ENCODE results near the gene MGST1.
A peak's percentile ranks its signal among the peaks of the same experiment; 100 is the strongest.

The MGST1 gene

GRCh38 chr12:16303939-16304338, 43.5 kb upstream of the MGST1 start:
- peak; percentile 7 to 26 for DNase-seq
- Histone ChIP-seq H4K12ac (ENCODE audit: low read depth, low read length) (no peak overlapping the region), H3K4me2 (ENCODE audit: low read length) (no peak overlapping the region), H3K23ac (ENCODE audit: low read length) (no peak overlapping the region), H3K4me1 (ENCODE audit: control insufficient read depth in 1 of 2, insufficient read depth in 2 of 2, low read length in 2 of 2) (no peaks in the 10 kb centered on the region), H4K91ac (ENCODE audit: low read depth, low read length) (no peak overlapping the region), H3K4me3 (ENCODE audit: low read depth, low read length) (no peak overlapping the region), H3K4ac (ENCODE audit: low read depth, low read length) (no peak overlapping the region), H2AFZ (ENCODE audit: insufficient read depth, low read length, poor library complexity) (no peak overlapping the region), H3K9ac (ENCODE audit: low read length) (no peak overlapping the region), H3K79me2 (ENCODE audit: control insufficient read depth, insufficient read depth, low read length, poor library complexity) (no peaks in the 10 kb centered on the region), H2AK5ac (ENCODE audit: low read length) (no peak overlapping the region), H3K9me3 (ENCODE audit: insufficient read depth, low read depth, low read length) (peaks cover 1% of the 10 kb centered on the region), H3K36me3 (ENCODE audit: control insufficient read depth in 1 of 2, insufficient read depth in 2 of 2, low read length in 2 of 2) (no peaks in the 10 kb centered on the region), H3K27ac (ENCODE audit: low read depth, low read length) (no peak overlapping the region), H4K8ac (ENCODE audit: low read depth, low read length) (no peak overlapping the region), H3K79me1 (ENCODE audit: low read length) (no peaks in the 10 kb centered on the region), H2BK120ac (ENCODE audit: insufficient read depth, low read length, poor library complexity) (no peak overlapping the region), H2BK12ac (ENCODE audit: low read length) (no peak overlapping the region), H2BK5ac (ENCODE audit: low read depth, low read length, poor library complexity) (no peak overlapping the region), H3K18ac (ENCODE audit: low read length) (no peak overlapping the region), H3K14ac (ENCODE audit: low read length) (no peak overlapping the region), H3K27me3 (ENCODE audit: insufficient read depth, low read length) (no peaks in the 10 kb centered on the region)
- no CpG with 5 or more reads among the region's 2 CpGs for WGBS (ENCODE audit: extremely low coverage, insufficient coverage, insufficient read length)

GRCh38 chr12:16307856-16308475, 39.5 kb upstream of the MGST1 start:
- Histone ChIP-seq H3K23ac (ENCODE audit: low read length) (no peak overlapping the region), H3K4me2 (ENCODE audit: low read length) (no peak overlapping the region), H2AK5ac (ENCODE audit: low read length) (no peak overlapping the region), H3K4me1 (ENCODE audit: control insufficient read depth in 1 of 2, insufficient read depth in 2 of 2, low read length in 2 of 2) (no peaks in the 10 kb centered on the region), H2BK120ac (ENCODE audit: insufficient read depth, low read length, poor library complexity) (no peak overlapping the region), H3K79me2 (ENCODE audit: control insufficient read depth, insufficient read depth, low read length, poor library complexity) (no peaks in the 10 kb centered on the region), H4K91ac (ENCODE audit: low read depth, low read length) (no peak overlapping the region), H4K12ac (ENCODE audit: low read depth, low read length) (no peak overlapping the region), H2BK5ac (ENCODE audit: low read depth, low read length, poor library complexity) (no peak overlapping the region), H4K8ac (ENCODE audit: low read depth, low read length) (no peak overlapping the region), H2AFZ (ENCODE audit: insufficient read depth, low read length, poor library complexity) (no peak overlapping the region), H3K27ac (ENCODE audit: low read depth, low read length) (no peak overlapping the region), H3K36me3 (ENCODE audit: control insufficient read depth in 1 of 2, insufficient read depth in 2 of 2, low read length in 2 of 2) (no peaks in the 10 kb centered on the region), H3K9me3 (ENCODE audit: insufficient read depth, low read depth, low read length) (peaks cover 1% of the 10 kb centered on the region), H3K27me3 (ENCODE audit: insufficient read depth, low read length) (no peaks in the 10 kb centered on the region), H3K18ac (ENCODE audit: low read length) (no peak overlapping the region), H3K79me1 (ENCODE audit: low read length) (no peaks in the 10 kb centered on the region), H3K4ac (ENCODE audit: low read depth, low read length) (no peak overlapping the region), H3K14ac (ENCODE audit: low read length) (no peak overlapping the region), H2BK12ac (ENCODE audit: low read length) (no peak overlapping the region), H3K4me3 (ENCODE audit: low read depth, low read length) (no peak overlapping the region), H3K9ac (ENCODE audit: low read length) (no peak overlapping the region)
- no peak for DNase-seq
- WGBS (ENCODE audit: extremely low coverage, insufficient coverage, insufficient read length) = no CpG with 5 or more reads among the region's 3 CpGs

GRCh38 chr12:16310934-16311333, 36.5 kb upstream of the MGST1 start:
- Histone ChIP-seq H3K9me3 (ENCODE audit: insufficient read depth, low read depth, low read length) (no peaks in the 10 kb centered on the region), H3K4me3 (ENCODE audit: low read depth, low read length) (no peak overlapping the region), H2BK120ac (ENCODE audit: insufficient read depth, low read length, poor library complexity) (no peak overlapping the region), H4K12ac (ENCODE audit: low read depth, low read length) (no peak overlapping the region), H3K9ac (ENCODE audit: low read length) (no peak overlapping the region), H3K4me1 (ENCODE audit: control insufficient read depth in 1 of 2, insufficient read depth in 2 of 2, low read length in 2 of 2) (no peaks in the 10 kb centered on the region), H3K4me2 (ENCODE audit: low read length) (no peak overlapping the region), H3K79me2 (ENCODE audit: control insufficient read depth, insufficient read depth, low read length, poor library complexity) (no peaks in the 10 kb centered on the region), H3K4ac (ENCODE audit: low read depth, low read length) (no peak overlapping the region), H3K36me3 (ENCODE audit: control insufficient read depth in 1 of 2, insufficient read depth in 2 of 2, low read length in 2 of 2) (no peaks in the 10 kb centered on the region), H2AK5ac (ENCODE audit: low read length) (no peak overlapping the region), H4K91ac (ENCODE audit: low read depth, low read length) (no peak overlapping the region), H3K27ac (ENCODE audit: low read depth, low read length) (no peak overlapping the region), H3K18ac (ENCODE audit: low read length) (no peak overlapping the region), H4K8ac (ENCODE audit: low read depth, low read length) (no peak overlapping the region), H3K27me3 (ENCODE audit: insufficient read depth, low read length) (no peaks in the 10 kb centered on the region), H2BK5ac (ENCODE audit: low read depth, low read length, poor library complexity) (no peak overlapping the region), H3K14ac (ENCODE audit: low read length) (no peak overlapping the region), H2AFZ (ENCODE audit: insufficient read depth, low read length, poor library complexity) (no peak overlapping the region), H2BK12ac (ENCODE audit: low read length) (no peak overlapping the region), H3K79me1 (ENCODE audit: low read length) (no peaks in the 10 kb centered on the region), H3K23ac (ENCODE audit: low read length) (no peak overlapping the region)
- no peak for DNase-seq
- no CpG with 5 or more reads among the region's 1 CpG for WGBS (ENCODE audit: extremely low coverage, insufficient coverage, insufficient read length)

GRCh38 chr12:16323010-16323409, 24.4 kb upstream of the MGST1 start:
- Histone ChIP-seq H3K79me1 (ENCODE audit: low read length) (no peaks in the 10 kb centered on the region), H3K18ac (ENCODE audit: low read length) (no peak overlapping the region), H2BK5ac (ENCODE audit: low read depth, low read length, poor library complexity) (no peak overlapping the region), H4K12ac (ENCODE audit: low read depth, low read length) (no peak overlapping the region), H2AK5ac (ENCODE audit: low read length) (no peak overlapping the region), H3K14ac (ENCODE audit: low read length) (no peak overlapping the region), H3K27me3 (ENCODE audit: insufficient read depth, low read length) (no peaks in the 10 kb centered on the region), H3K4me3 (ENCODE audit: low read depth, low read length) (no peak overlapping the region), H3K9ac (ENCODE audit: low read length) (no peak overlapping the region), H3K4me1 (ENCODE audit: control insufficient read depth in 1 of 2, insufficient read depth in 2 of 2, low read length in 2 of 2) (no peaks in the 10 kb centered on the region), H3K9me3 (ENCODE audit: insufficient read depth, low read depth, low read length) (no peaks in the 10 kb centered on the region), H3K36me3 (ENCODE audit: control insufficient read depth in 1 of 2, insufficient read depth in 2 of 2, low read length in 2 of 2) (no peaks in the 10 kb centered on the region), H3K4ac (ENCODE audit: low read depth, low read length) (no peak overlapping the region), H4K91ac (ENCODE audit: low read depth, low read length) (no peak overlapping the region), H2AFZ (ENCODE audit: insufficient read depth, low read length, poor library complexity) (no peak overlapping the region), H4K8ac (ENCODE audit: low read depth, low read length) (no peak overlapping the region), H2BK12ac (ENCODE audit: low read length) (no peak overlapping the region), H2BK120ac (ENCODE audit: insufficient read depth, low read length, poor library complexity) (no peak overlapping the region), H3K79me2 (ENCODE audit: control insufficient read depth, insufficient read depth, low read length, poor library complexity) (no peaks in the 10 kb centered on the region), H3K27ac (ENCODE audit: low read depth, low read length) (no peak overlapping the region), H3K4me2 (ENCODE audit: low read length) (no peak overlapping the region), H3K23ac (ENCODE audit: low read length) (no peak overlapping the region)
- no peak for DNase-seq
- WGBS (ENCODE audit: extremely low coverage, insufficient coverage, insufficient read length) = 100% methylated on average over 1 of the region's 1 CpG
